Smooth muscle cell of the brain vasculature (primary cell): ENCODE data around the gene LRRC32.

Experiments used
- DNase-seq: peaks from one replicate; pipeline ENCODE4 v3.0.0-alpha.2; 2012; ENCODE audit warnings: low read depth, low spot score

LRRC32 gene

DNA sequence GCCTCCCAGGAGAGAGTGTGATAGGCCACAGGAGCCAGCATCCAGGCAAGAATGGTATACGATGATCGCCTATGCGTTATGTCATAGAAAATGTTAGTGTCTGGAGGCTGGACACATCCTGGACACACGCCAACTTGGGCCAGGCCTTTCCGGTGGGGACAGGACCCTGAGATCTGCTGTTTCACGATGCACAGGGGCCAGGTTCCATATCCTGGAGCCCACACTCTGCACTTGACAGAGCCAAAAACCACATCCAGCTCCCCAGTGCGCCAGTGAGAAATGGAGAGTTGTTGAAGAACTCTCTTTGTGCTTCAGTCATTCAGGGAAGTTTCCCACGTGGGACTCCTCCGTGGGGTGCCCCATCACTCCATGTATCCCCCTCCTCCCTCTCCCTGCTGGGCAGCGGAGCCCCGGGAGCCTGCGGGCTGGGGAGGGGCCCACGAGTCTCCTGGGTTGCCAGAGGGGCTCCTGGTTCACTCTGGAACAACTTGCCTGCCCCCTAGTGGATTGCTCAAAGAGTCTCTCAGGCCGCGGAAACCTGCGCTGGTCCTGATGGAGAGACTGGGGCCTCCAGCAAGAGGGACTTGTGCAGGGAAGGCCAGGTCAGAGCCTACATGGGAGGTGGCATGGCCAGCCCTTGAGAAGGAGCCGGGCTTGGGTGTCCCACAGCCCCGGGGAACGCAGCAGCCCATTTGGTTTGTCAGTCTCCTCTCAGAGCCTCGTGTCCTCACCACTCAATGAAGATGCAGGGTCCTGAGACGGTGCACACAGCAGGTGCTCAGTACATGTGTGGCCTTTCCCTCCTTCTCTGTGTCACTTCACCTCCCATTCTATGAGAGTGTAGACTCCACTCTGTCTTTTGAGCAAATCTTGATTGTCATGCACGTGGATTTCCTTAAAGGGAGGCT, 10.2 kb upstream of the LRRC32 start:
- DNase-seq = no peak

DNA sequence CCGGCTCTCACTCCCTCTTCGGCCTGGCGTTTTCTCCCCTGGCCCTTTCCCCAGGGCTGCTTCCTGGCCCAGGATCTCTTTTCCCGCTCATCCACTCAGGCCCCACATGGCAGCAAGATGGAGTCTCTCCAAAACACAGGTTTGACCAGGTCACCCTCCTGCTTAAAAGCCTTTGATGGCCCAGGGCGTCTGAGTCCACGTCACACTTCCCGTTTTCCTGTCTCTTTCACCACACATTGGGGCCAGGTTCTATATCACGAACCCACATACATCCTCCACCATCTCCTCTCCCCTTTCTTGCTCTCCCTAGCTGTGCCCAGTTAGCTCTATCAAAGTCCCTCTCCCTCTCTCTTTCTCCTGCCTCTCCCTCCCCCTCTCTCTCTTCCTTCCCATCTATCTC, 7.8 kb upstream of the LRRC32 start:
- DNase-seq = no peak

DNA sequence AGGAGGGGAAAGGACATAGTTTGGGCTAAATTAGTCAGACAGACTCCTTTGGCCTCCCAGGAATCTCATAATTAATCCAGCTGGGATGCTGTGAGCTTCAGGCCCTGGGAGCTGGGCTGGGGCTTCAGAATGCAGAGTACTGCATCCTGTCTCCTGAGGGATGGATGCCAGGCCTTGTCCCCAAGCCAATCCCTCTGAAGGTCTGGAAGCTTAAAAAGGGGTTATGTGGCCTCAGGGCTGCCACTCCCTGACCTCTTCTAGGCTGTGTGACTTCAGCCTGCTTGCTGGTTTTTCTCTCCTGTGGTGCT, 6.9 kb upstream of the LRRC32 start:
- DNase-seq = no peak

GRCh38 chr11:76676636-76677457, 6.3 kb upstream of the LRRC32 start:
- DNase-seq = no peak

- DNase-seq = no peak
Measured at GRCh38 chr11:76674517-76675400, 4.2 kb upstream of the LRRC32 start.

DNA sequence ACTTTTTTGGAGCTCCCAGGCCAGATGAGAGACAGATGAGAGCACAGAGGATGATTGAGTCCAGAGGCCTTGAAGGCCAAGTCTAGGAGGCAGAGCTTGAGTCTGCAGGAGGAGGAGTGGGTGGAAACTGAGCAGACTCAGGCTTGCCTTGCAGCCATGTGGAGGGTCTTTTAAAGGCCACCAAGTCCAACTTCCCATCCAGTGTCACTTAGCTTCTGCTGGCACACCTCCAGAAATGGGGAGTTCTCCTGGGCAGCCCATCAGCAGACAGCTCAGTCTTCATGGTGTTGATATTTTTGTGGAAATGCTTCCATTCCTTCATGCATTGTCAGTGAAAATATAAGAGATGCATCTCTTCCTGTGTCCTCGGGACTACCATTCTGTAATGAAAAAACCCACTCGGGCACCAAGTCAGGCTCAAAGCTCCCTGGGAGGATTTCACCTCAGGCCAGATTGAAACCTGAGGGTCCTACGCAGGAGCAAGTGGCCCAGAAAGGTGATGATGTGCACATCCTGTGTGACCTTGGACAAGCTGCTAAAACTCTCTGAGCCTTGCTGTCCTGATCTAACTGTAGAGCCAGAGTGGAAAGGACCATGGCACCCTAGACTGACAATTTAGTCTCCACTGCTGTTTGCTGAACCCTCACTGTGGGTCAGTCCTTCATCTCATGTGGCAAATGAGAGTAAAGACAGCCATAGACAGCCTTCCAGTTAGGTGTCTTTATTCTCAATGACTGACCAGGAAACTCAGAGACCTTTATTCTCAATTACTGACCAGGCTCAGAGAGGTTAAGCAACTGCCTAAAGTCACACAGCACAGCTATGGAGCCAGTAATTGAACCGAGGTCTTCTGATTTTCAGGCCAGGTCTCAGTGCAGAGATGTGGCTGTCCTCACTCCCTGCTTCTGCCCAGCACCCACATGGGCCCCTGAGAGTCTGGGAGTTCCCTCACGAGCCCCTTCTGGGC, 2.9 kb upstream of the LRRC32 start:
- no peak for DNase-seq

- DNase-seq = no peak
Measured at GRCh38 chr11:76672431-76673175, 2.1 kb upstream of the LRRC32 start.

- no peak for DNase-seq
Measured at GRCh38 chr11:76671626-76672309, 1.2 kb upstream of the LRRC32 start.

- DNase-seq = no peak
Measured at GRCh38 chr11:76671237-76671592, 668 bp upstream of the LRRC32 start.

DNA sequence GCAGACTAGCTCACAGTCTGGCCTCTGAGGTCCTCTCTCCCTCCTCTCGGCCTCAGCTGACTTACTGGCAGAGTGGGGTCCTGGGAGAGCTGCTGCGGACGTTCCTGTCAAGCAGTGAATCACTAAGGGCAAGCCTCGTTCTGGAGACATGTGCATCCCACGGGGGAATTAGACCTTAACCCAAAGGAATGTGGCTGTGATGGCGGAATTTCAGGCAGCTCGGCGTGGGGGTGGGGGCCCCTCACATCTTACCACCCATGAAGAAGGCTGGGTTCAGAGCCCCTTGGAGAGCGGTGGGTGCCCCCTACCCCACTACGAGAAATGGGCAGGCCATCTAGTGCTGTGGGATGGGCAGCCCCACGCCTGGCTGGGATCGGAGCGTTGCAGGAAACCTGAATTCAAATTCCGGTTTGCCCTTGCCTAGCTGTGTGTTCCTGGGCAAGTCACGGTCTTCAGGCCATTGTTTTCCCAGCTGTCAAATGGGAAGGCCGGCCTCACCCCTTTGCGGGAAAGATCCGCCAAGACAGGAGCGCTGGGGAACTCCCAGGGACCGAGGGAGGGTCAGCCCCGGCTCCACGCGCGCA, 554 bp downstream of the LRRC32 start:
- no peak for DNase-seq

DNA sequence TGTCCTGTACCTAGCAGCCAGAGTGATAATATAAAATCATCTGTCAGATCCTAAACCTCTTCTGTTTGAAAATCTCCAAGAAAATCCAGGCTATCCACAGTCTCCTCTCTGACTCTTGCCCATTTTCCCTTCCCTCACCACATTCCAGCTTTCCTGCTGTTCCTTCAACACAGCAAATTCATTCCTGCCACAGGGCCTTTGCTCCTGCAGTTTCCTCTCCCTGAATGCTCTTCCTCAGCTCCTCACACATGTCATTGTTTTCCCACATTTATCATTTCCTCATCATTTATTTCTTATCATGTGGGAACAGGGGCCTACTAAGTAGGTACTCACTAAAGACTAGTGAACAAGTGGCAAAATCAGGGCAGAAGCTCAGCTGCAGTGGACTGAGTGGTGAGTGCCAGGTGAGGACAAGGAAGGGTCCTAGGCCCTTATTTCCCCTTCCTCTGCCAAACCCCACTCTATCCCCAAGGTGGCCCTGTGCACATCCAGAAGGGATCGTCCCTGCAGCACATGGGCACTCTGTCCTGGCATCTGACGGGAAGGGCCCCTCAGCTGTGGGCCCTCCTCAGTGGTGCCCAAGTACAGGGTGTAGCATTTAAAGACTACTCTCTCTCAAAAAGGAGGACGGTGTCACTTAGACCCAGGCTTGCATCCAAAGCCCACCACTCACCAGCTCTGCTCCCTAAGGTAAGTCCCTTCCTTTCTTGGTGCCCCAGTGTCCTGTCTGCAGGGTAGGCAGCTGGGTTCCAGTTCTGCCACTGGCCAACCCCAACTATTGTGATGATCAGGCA, 2.0 kb downstream of the LRRC32 start:
- DNase-seq = no peak

DNA sequence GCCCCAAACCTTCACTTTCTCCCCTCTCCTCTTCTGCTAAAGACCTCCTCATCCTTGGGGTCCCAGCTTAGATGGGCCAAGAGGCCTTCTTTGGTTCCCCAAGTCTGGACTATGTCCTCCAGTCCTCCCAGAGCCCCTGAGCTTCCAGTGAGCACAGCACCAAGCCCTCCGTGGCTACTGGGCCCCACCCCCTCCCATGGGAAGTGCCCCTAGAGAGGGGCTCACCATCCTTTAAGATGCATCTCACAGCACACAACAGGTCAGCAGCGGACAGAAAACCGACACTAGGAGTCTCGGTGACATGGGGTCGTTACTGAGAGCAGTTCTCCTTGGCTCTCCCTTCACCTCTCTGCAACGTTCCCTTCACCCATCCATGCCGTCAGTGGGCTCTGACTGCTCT, 2.7 kb downstream of the LRRC32 start:
- DNase-seq = no peak

DNA sequence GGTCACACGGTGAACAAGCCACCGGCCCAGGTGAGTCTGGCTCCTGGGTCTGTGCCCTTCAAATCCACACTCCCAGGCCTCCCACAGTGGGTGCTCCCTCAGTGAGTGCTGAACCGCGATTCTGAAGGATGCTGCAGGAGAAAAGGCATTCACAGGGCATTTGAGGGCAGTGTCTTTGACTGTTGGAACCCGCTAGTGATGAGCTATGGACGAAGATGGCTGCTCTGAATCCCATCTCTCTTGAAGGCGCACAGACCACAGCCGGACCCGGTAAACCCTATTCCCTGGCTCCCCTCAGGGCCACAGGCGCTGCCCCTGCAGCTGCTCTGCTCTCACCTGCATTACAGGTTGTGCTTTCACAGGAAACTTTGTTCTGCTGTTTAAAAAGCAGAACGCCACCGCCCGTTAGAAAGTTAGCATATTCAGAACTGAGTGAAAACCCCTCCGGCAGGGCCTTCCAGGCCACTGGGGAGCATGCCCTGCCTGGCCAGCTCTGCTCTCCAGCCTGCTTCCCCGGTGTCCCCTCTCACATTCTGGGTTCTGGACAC, 3.2 kb downstream of the LRRC32 start:
- DNase-seq = no peak

DNA sequence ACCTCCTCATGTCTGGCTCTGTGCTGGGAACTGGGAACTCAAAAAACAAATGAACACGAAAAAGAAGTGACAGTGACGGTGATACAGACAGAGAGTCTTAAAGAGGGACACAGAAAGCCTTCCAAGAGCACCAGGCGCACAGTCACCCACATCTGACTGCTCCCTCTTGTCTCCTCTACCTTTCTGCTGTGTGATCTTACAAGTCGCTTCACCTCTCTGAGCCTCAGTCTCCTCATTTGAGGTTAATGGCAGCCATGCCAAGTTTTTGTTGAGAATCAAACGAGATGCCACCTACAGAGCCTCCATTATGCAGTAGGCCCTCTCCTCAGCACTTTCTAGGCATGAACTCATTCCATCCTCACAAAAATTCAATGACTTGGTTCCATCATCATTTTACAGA, 3.7 kb downstream of the LRRC32 start:
- no peak for DNase-seq

GRCh38 chr11:76666408-76666807, 4.1 kb downstream of the LRRC32 start:
- DNase-seq = no peak

- DNase-seq = no peak
Measured at GRCh38 chr11:76665921-76666351, 4.6 kb downstream of the LRRC32 start.

GRCh38 chr11:76665172-76665571, 5.4 kb downstream of the LRRC32 start:
- DNase-seq = no peak

- DNase-seq = no peak
Measured at GRCh38 chr11:76664578-76665061, 5.9 kb downstream of the LRRC32 start.
